ENCODE results near the gene ZNF136. TPM values are rescaled to one million over a fixed set of nuclear protein-coding genes. Genes with fewer than 3 reads are reported as not detected.
A peak's percentile ranks its signal among the peaks of the same experiment; 100 is the strongest.

Gene ZNF136
- 3.1 and 3.8 TPM in 2 replicates for total RNA-seq (2012; rRNA removed)

GRCh38 chr19:12162882-12163806 is at the start of gene ZNF136:
TSS of gene ZNF136 (plus strand) at chr19:12163096. CDS start at chr19:12163204, 108 bp downstream.
- Histone ChIP-seq H3K9me3 (replicated peaks; ENCODE audit: low read length) (no peaks in the 10 kb centered on the region), H3K36me3 (ENCODE audit: insufficient read depth, low read length) (peaks cover 12% of the 10 kb centered on the region), H3K4me2 (ENCODE audit: low read length) (peak within 1 kb of the TSS; percentile 85), H3K4me3 (ENCODE audit: low read length) (peak within 1 kb of the TSS; percentile 94), H3K4me1 (ENCODE audit: control insufficient read depth, insufficient read depth, low read length) (peaks cover 16% of the 10 kb centered on the region), H3K9ac (ENCODE audit: low read depth, low read length) (peak within 1 kb of the TSS; percentile 95), H3K27me3 (ENCODE audit: control insufficient read depth, insufficient read depth, low read length) (no peaks in the 10 kb centered on the region)

- Histone ChIP-seq H3K27me3 (ENCODE audit: control insufficient read depth, insufficient read depth, low read length) (no peaks in the 10 kb centered on the region), H3K36me3 (ENCODE audit: insufficient read depth, low read length) (peaks cover 30% of the 10 kb centered on the region), H3K4me2 (ENCODE audit: low read length) (no peak overlapping the region), H3K9ac (ENCODE audit: low read depth, low read length) (no peak overlapping the region), H3K4me1 (ENCODE audit: control insufficient read depth, insufficient read depth, low read length) (no peaks in the 10 kb centered on the region), H3K9me3 (replicated peaks; ENCODE audit: low read length) (peaks cover 15% of the 10 kb centered on the region), H3K4me3 (ENCODE audit: low read length) (no peak overlapping the region)
These were observed 49.8 kb upstream of the ZNF136 start for GRCh38 chr19:12113121-12113520.

GRCh38 chr19:12117201-12117970 is 45.5 kb upstream of the ZNF136 start:
- Histone ChIP-seq H3K4me2 (ENCODE audit: low read length) (no peak overlapping the region), H3K27me3 (ENCODE audit: control insufficient read depth, insufficient read depth, low read length) (no peaks in the 10 kb centered on the region), H3K9ac (ENCODE audit: low read depth, low read length) (no peak overlapping the region), H3K4me1 (ENCODE audit: control insufficient read depth, insufficient read depth, low read length) (no peaks in the 10 kb centered on the region), H3K36me3 (ENCODE audit: insufficient read depth, low read length) (peaks cover 11% of the 10 kb centered on the region), H3K9me3 (replicated peaks; ENCODE audit: low read length) (peaks cover 11% of the 10 kb centered on the region), H3K4me3 (ENCODE audit: low read length) (no peak overlapping the region)

GRCh38 chr19:12126707-12127106 is 36.2 kb upstream of the ZNF136 start:
- Histone ChIP-seq H3K36me3 (ENCODE audit: insufficient read depth, low read length) (peaks cover 3% of the 10 kb centered on the region), H3K9ac (ENCODE audit: low read depth, low read length) (no peak overlapping the region), H3K9me3 (replicated peaks; ENCODE audit: low read length) (peaks cover 6% of the 10 kb centered on the region)

GRCh38 chr19:12133069-12133468 is 29.8 kb upstream of the ZNF136 start:
- H3K27me3 ChIP-seq (ENCODE audit: control insufficient read depth, insufficient read depth, low read length), result no peaks in the 10 kb centered on the region
- H3K36me3 ChIP-seq (ENCODE audit: insufficient read depth, low read length), result peaks cover 55% of the 10 kb centered on the region
- H3K9me3 ChIP-seq (replicated peaks; ENCODE audit: low read length), result peaks cover 28% of the 10 kb centered on the region
- no peak overlapping the region for H3K9ac ChIP-seq (ENCODE audit: low read depth, low read length)
- no peak overlapping the region for H3K4me3 ChIP-seq (ENCODE audit: low read length)
- no peaks in the 10 kb centered on the region for H3K4me1 ChIP-seq (ENCODE audit: control insufficient read depth, insufficient read depth, low read length)
- no peak overlapping the region for H3K4me2 ChIP-seq (ENCODE audit: low read length)

More at GRCh38 chr19:12126707-12127106, 36.2 kb upstream of the ZNF136 start:
- Histone ChIP-seq H3K4me2 (ENCODE audit: low read length) (no peak overlapping the region), H3K4me1 (ENCODE audit: control insufficient read depth, insufficient read depth, low read length) (no peaks in the 10 kb centered on the region), H3K27me3 (ENCODE audit: control insufficient read depth, insufficient read depth, low read length) (no peaks in the 10 kb centered on the region), H3K4me3 (ENCODE audit: low read length) (no peak overlapping the region)

- H3K4me1 ChIP-seq (ENCODE audit: control insufficient read depth, insufficient read depth, low read length), result peaks cover 13% of the 10 kb centered on the region
- no peak overlapping the region for H3K4me3 ChIP-seq (ENCODE audit: low read length)
- peaks cover 48% of the 10 kb centered on the region for H3K36me3 ChIP-seq (ENCODE audit: insufficient read depth, low read length)
- H3K9me3 ChIP-seq (replicated peaks; ENCODE audit: low read length), result peaks cover 16% of the 10 kb centered on the region
- H3K4me2 ChIP-seq (ENCODE audit: low read length), result no peak overlapping the region
- H3K27me3 ChIP-seq (ENCODE audit: control insufficient read depth, insufficient read depth, low read length), result no peaks in the 10 kb centered on the region
- H3K9ac ChIP-seq (ENCODE audit: low read depth, low read length), result no peak overlapping the region
These were observed 25.5 kb upstream of the ZNF136 start for GRCh38 chr19:12137221-12137940.

- Histone ChIP-seq H3K4me1 (ENCODE audit: control insufficient read depth, insufficient read depth, low read length) (peaks cover 13% of the 10 kb centered on the region), H3K36me3 (ENCODE audit: insufficient read depth, low read length) (peaks cover 34% of the 10 kb centered on the region), H3K27me3 (ENCODE audit: control insufficient read depth, insufficient read depth, low read length) (no peaks in the 10 kb centered on the region), H3K4me3 (ENCODE audit: low read length) (peak overlapping the region; percentile 97), H3K9ac (ENCODE audit: low read depth, low read length) (peak overlapping the region; percentile 89), H3K4me2 (ENCODE audit: low read length) (peak overlapping the region; percentile 91), H3K9me3 (replicated peaks; ENCODE audit: low read length) (no peaks in the 10 kb centered on the region)
These were observed 23.6 kb upstream of the ZNF136 start for GRCh38 chr19:12139269-12139668.

- Histone ChIP-seq H3K36me3 (ENCODE audit: insufficient read depth, low read length) (peaks cover 32% of the 10 kb centered on the region), H3K27me3 (ENCODE audit: control insufficient read depth, insufficient read depth, low read length) (no peaks in the 10 kb centered on the region), H3K4me1 (ENCODE audit: control insufficient read depth, insufficient read depth, low read length) (peaks cover 13% of the 10 kb centered on the region)
These were observed 22.9 kb upstream of the ZNF136 start, which contains the start of gene ZNF20 for GRCh38 chr19:12139885-12140544. TSS of gene ZNF20 (minus strand) at chr19:12140350. CDS start at chr19:12140182, 168 bp downstream.

GRCh38 chr19:12140545-12141404 is 22.1 kb upstream of the ZNF136 start:
- Histone ChIP-seq H3K4me1 (ENCODE audit: control insufficient read depth, insufficient read depth, low read length) (peaks cover 13% of the 10 kb centered on the region), H3K9ac (ENCODE audit: low read depth, low read length) (no peak overlapping the region), H3K36me3 (ENCODE audit: insufficient read depth, low read length) (peaks cover 34% of the 10 kb centered on the region), H3K4me2 (ENCODE audit: low read length) (peak overlapping the region; percentile 91), H3K4me3 (ENCODE audit: low read length) (peak overlapping the region; percentile 97), H3K9me3 (replicated peaks; ENCODE audit: low read length) (peaks cover 10% of the 10 kb centered on the region), H3K27me3 (ENCODE audit: control insufficient read depth, insufficient read depth, low read length) (no peaks in the 10 kb centered on the region)

More at GRCh38 chr19:12139885-12140544, 22.9 kb upstream of the ZNF136 start, which contains the start of gene ZNF20:
- Histone ChIP-seq H3K9me3 (replicated peaks; ENCODE audit: low read length) (peaks cover 3% of the 10 kb centered on the region), H3K9ac (ENCODE audit: low read depth, low read length) (peak within 1 kb of the TSS; percentile 89), H3K4me3 (ENCODE audit: low read length) (peak within 1 kb of the TSS; percentile 97), H3K4me2 (ENCODE audit: low read length) (peak within 1 kb of the TSS; percentile 91)

GRCh38 chr19:12141405-12141736 is 21.5 kb upstream of the ZNF136 start:
- Histone ChIP-seq H3K36me3 (ENCODE audit: insufficient read depth, low read length) (peaks cover 35% of the 10 kb centered on the region), H3K4me3 (ENCODE audit: low read length) (no peak overlapping the region), H3K4me1 (ENCODE audit: control insufficient read depth, insufficient read depth, low read length) (peaks cover 13% of the 10 kb centered on the region), H3K4me2 (ENCODE audit: low read length) (no peak overlapping the region), H3K9ac (ENCODE audit: low read depth, low read length) (no peak overlapping the region), H3K27me3 (ENCODE audit: control insufficient read depth, insufficient read depth, low read length) (no peaks in the 10 kb centered on the region), H3K9me3 (replicated peaks; ENCODE audit: low read length) (peaks cover 16% of the 10 kb centered on the region)
